Measurements from ENCODE around the gene AOAH.
A peak's percentile ranks its signal among the peaks of the same experiment; 100 is the strongest.
"Not testable (repeated sequence)": the region's sequence is repeated elsewhere in the genome, so short reads cannot be mapped to it uniquely, and the experiment has no call there.

Gene AOAH

GRCh38 chr7:36474283-36475010 lies 249.8 kb downstream of the AOAH start:
- no peak overlapping the region for H3K4me3 ChIP-seq (ENCODE audit: low read length)
- DNase-seq (ENCODE audit: low read depth), result no peak
- no peak for TF ChIP-seq CTCF (conservative IDR thresholded peaks at IDR 0.05; ENCODE audit: low read length)

- H3K4me3 ChIP-seq (ENCODE audit: low read length), result no peak overlapping the region
- peak; percentile 53 for TF ChIP-seq CTCF (conservative IDR thresholded peaks at IDR 0.05; ENCODE audit: low read length)
- DNase-seq (ENCODE audit: low read depth), result no peak
Observed at GRCh38 chr7:36473454-36474282, 250.6 kb downstream of the AOAH start.

- no peak for DNase-seq (ENCODE audit: low read depth)
- no peak for TF ChIP-seq CTCF (conservative IDR thresholded peaks at IDR 0.05; ENCODE audit: low read length)
- H3K4me3 ChIP-seq (ENCODE audit: low read length), result no peak overlapping the region
Observed at GRCh38 chr7:36472141-36472729, 252.1 kb downstream of the AOAH start.

- no peak overlapping the region for H3K4me3 ChIP-seq (ENCODE audit: low read length)
- no peak for TF ChIP-seq CTCF (conservative IDR thresholded peaks at IDR 0.05; ENCODE audit: low read length)
- no peak for DNase-seq (ENCODE audit: low read depth)
Observed at GRCh38 chr7:36469236-36469635, 255.1 kb downstream of the AOAH start.

- peak; percentile 36 for DNase-seq (ENCODE audit: low read depth)
- no peak for TF ChIP-seq CTCF (conservative IDR thresholded peaks at IDR 0.05; ENCODE audit: low read length)
- H3K4me3 ChIP-seq (ENCODE audit: low read length), result no peak overlapping the region
Observed at GRCh38 chr7:36468370-36469101, 255.8 kb downstream of the AOAH start.

GRCh38 chr7:36466001-36466400 lies 258.3 kb downstream of the AOAH start:
- DNase-seq (ENCODE audit: low read depth); H3K4me3 ChIP-seq (ENCODE audit: low read length): not testable (repeated sequence)

GRCh38 chr7:36464271-36464670 lies 260.0 kb downstream of the AOAH start:
- no peak for DNase-seq (ENCODE audit: low read depth)
- TF ChIP-seq CTCF (conservative IDR thresholded peaks at IDR 0.05; ENCODE audit: low read length), result no peak
- H3K4me3 ChIP-seq (ENCODE audit: low read length), result no peak overlapping the region

Data from AG10803 (cell line).